OCI-LY1 (cell line): ENCODE measurements around the gene GPR143.

Experiments used
- H2AFZ ChIP-seq: fragments of 200-600 bp; sonication (generic), shearing (Covaris generic); 2 replicates; pipeline ENCODE4 v1.6.0; 2014; ENCODE audit warnings: antibody characterized with exemption, mild to moderate bottlenecking, low read length
- H3F3A ChIP-seq: fragments of 200-600 bp; sonication (generic), shearing (Covaris generic); 2 replicates; pipeline ENCODE4 v1.6.0; 2014; ENCODE audit warnings: mild to moderate bottlenecking, antibody characterized with exemption, low read length, moderate library complexity; ENCODE audit not compliant: insufficient read depth
- H3K27ac ChIP-seq: fragments of 200-600 bp; sonication (generic); 2 replicates; pipeline ENCODE4 v1.5.1; 2014; ENCODE audit warnings: low read length, mixed run types, mild to moderate bottlenecking, low read depth; ENCODE audit not compliant: poor library complexity, severe bottlenecking
- H3K27me3 ChIP-seq: fragments of 200-600 bp; sonication (generic); 2 replicates; pipeline ENCODE4 v1.6.0; 2014; ENCODE audit warnings: antibody characterized with exemption, mild to moderate bottlenecking, low read length, moderate library complexity; ENCODE audit not compliant: insufficient read depth
- H3K36me3 ChIP-seq: fragments of 200-600 bp; sonication (generic); 2 replicates; pipeline ENCODE4 v1.6.1; 2014; ENCODE audit warnings: mild to moderate bottlenecking, antibody characterized with exemption, low read length, moderate library complexity, mixed read lengths; ENCODE audit not compliant: insufficient read depth
- H3K4me1 ChIP-seq: fragments of 200-600 bp; sonication (generic); 2 replicates; pipeline ENCODE4 v1.5.1; 2014; ENCODE audit warnings: mild to moderate bottlenecking, low read length, moderate library complexity; ENCODE audit not compliant: insufficient read depth, severe bottlenecking
- H3K4me2 ChIP-seq: fragments of 200-600 bp; sonication (generic), shearing (Covaris generic); 2 replicates; pipeline ENCODE4 v1.6.1; 2014; ENCODE audit warnings: low read length
- H3K4me3 ChIP-seq: fragments of 200-600 bp; sonication (generic); 2 replicates; pipeline ENCODE4 v1.5.1; 2014; ENCODE audit warnings: low read length, low read depth, mild to moderate bottlenecking, mixed read lengths; ENCODE audit not compliant: poor library complexity, severe bottlenecking
- H3K79me2 ChIP-seq: fragments of 200-600 bp; shearing (Covaris generic); 2 replicates; pipeline ENCODE4 v1.6.1; 2016; ENCODE audit warnings: mixed run types, low read length, mixed read lengths; ENCODE audit not compliant: insufficient read depth
- H3K9ac ChIP-seq: fragments of 200-600 bp; sonication (generic), shearing (Covaris generic); 2 replicates; pipeline ENCODE4 v1.6.1; 2014; ENCODE audit warnings: mild to moderate bottlenecking, low read length, mixed read lengths
- H3K9me2 ChIP-seq: fragments of 200-600 bp; sonication (generic), shearing (Covaris generic); 2 replicates; pipeline ENCODE4 v1.6.1; 2014; ENCODE audit warnings: low read depth, mild to moderate bottlenecking, low read length, mixed read lengths
- H3K9me3 ChIP-seq: fragments of 200-600 bp; shearing (Covaris generic); 2 replicates; pipeline ENCODE4 v1.6.1; 2014; ENCODE audit warnings: low read length, mixed read lengths
- H4K20me1 ChIP-seq: fragments of 200-600 bp; sonication (generic), shearing (Covaris generic); 2 replicates; pipeline ENCODE4 v1.6.0; 2016; ENCODE audit warnings: mild to moderate bottlenecking, low read length; ENCODE audit not compliant: insufficient read depth
- CTCF ChIP-seq: fragments of 200-600 bp; sonication (generic), shearing (Covaris generic); IDR thresholded peaks from 2 replicates; pipeline ENCODE4 v1.5.1; 2017; ENCODE audit warnings: mild to moderate bottlenecking, antibody characterized with exemption, low read length, moderate library complexity, mixed read lengths
- EZH2 ChIP-seq: fragments of 200-600 bp; sonication (generic), shearing (Covaris generic); IDR thresholded peaks from 2 replicates; pipeline ENCODE4 v1.8.0; 2017; ENCODE audit warnings: borderline replicate concordance, mixed run types, mild to moderate bottlenecking, antibody characterized with exemption, low read length, moderate library complexity, mixed read lengths

The GPR143 gene

GRCh38 chrX:9789555-9789954 is 23.9 kb upstream of the GPR143 start:
- Histone ChIP-seq H2AFZ (no peak overlapping the region), H3K4me1 (no peaks in the 10 kb centered on the region), H3F3A (no peaks in the 10 kb centered on the region), H3K27me3 (no peaks in the 10 kb centered on the region), H3K79me2 (no peaks in the 10 kb centered on the region), H3K4me2 (no peak overlapping the region), H3K9me2 (no peaks in the 10 kb centered on the region), H3K36me3 (no peaks in the 10 kb centered on the region), H3K27ac (no peak overlapping the region), H4K20me1 (no peaks in the 10 kb centered on the region), H3K4me3 (no peak overlapping the region), H3K9ac (no peak overlapping the region), H3K9me3 (no peaks in the 10 kb centered on the region)
- no peak for TF ChIP-seq EZH2
- TF ChIP-seq CTCF = no peak

GRCh38 chrX:9788911-9789310 is 23.3 kb upstream of the GPR143 start:
- Histone ChIP-seq H2AFZ (no peak overlapping the region), H3K79me2 (no peaks in the 10 kb centered on the region), H3K9me3 (no peaks in the 10 kb centered on the region), H3K9ac (no peak overlapping the region), H3K4me1 (no peaks in the 10 kb centered on the region), H3K4me2 (no peak overlapping the region), H3K9me2 (no peaks in the 10 kb centered on the region), H3K27ac (no peak overlapping the region), H3K36me3 (no peaks in the 10 kb centered on the region), H3F3A (no peaks in the 10 kb centered on the region), H3K27me3 (no peaks in the 10 kb centered on the region), H3K4me3 (no peak overlapping the region), H4K20me1 (no peaks in the 10 kb centered on the region)
- TF ChIP-seq CTCF = no peak
- no peak for TF ChIP-seq EZH2

- Histone ChIP-seq H3K4me2 (no peak overlapping the region), H3K9ac (no peak overlapping the region)
Measured at GRCh38 chrX:9786798-9787635, 21.4 kb upstream of the GPR143 start.

More at GRCh38 chrX:9786798-9787635, 21.4 kb upstream of the GPR143 start:
- Histone ChIP-seq H3K79me2 (no peaks in the 10 kb centered on the region), H3K36me3 (no peaks in the 10 kb centered on the region), H3K4me3 (no peak overlapping the region), H3K9me2 (no peaks in the 10 kb centered on the region), H3K4me1 (no peaks in the 10 kb centered on the region), H3F3A (no peaks in the 10 kb centered on the region), H3K27me3 (no peaks in the 10 kb centered on the region), H4K20me1 (no peaks in the 10 kb centered on the region), H2AFZ (no peak overlapping the region), H3K27ac (no peak overlapping the region), H3K9me3 (no peaks in the 10 kb centered on the region)
- no peak for TF ChIP-seq CTCF
- TF ChIP-seq EZH2 = no peak
